PC-9 (cell line): Measurements from ENCODE around the gene CDH26. TPM values are rescaled to one million over a fixed set of nuclear protein-coding genes. Genes with fewer than 3 reads are reported as not detected.
A peak's percentile ranks its signal among the peaks of the same experiment; 100 is the strongest.

Experiments
- BruUV-seq: library from RNA; stranded (reverse); fragments of 400-500 nt; replicated peaks from 2 replicates; lab custom pipeline; 2021; lab: Mats Ljungman, UMichigan
- CTCF ChIA-PET: fragments of 300-600 bp; sonication (Branson Sonifier 250); formaldehyde crosslinking; loops from one replicate; lab custom pipeline; 2022; ENCODE audit warnings: antibody characterized with exemption; lab: Charles Lee
- POLR2A ChIA-PET: fragments of 300-600 bp; sonication (Branson Sonifier 250); formaldehyde crosslinking; loops from one replicate; lab custom pipeline; 2022; ENCODE audit warnings: antibody characterized with exemption; ENCODE audit not compliant: unreplicated experiment; lab: Charles Lee
- DNase-seq, 2 experiments: peaks; one replicate each; pipeline versions ENCODE4 v3.0.0 to v3.0.0-alpha.2; 2015 to 2022; ENCODE audit warnings: mixed read lengths in 1 of 2
- H2AFZ ChIP-seq: fragments of 200-600 bp; sonication (generic); 2 replicates; pipeline ENCODE4 v1.8.1; 2017; ENCODE audit warnings: antibody characterized with exemption
- H3F3A ChIP-seq: fragments of 200-600 bp; sonication (generic); 2 replicates; pipeline ENCODE4 v1.8.1; 2017; ENCODE audit warnings: antibody characterized with exemption, mild to moderate bottlenecking, low read depth; ENCODE audit not compliant: insufficient read depth
- H3K27ac ChIP-seq: fragments of 200-600 bp; sonication (generic); 2 replicates; pipeline ENCODE4 v1.6.1; 2016; ENCODE audit warnings: mixed run types
- H3K27me3 ChIP-seq: fragments of 200-600 bp; sonication (generic); 2 replicates; pipeline ENCODE4 v1.6.1; 2016; ENCODE audit warnings: low read depth, mixed run types; ENCODE audit not compliant: insufficient read depth
- H3K36me3 ChIP-seq: fragments of 200-600 bp; sonication (generic); 2 replicates; pipeline ENCODE4 v1.6.1; 2016; ENCODE audit warnings: low read depth, mixed run types
- H3K4me1 ChIP-seq: fragments of 200-600 bp; sonication (generic); replicated peaks from 2 replicates; pipeline ENCODE4 v1.6.1; 2016; ENCODE audit warnings: mixed run types; ENCODE audit not compliant: insufficient read depth
- H3K4me2 ChIP-seq: fragments of 200-600 bp; sonication (generic); 2 replicates; pipeline ENCODE4 v1.6.1; 2017; ENCODE audit warnings: mixed run types
- H3K4me3 ChIP-seq: fragments of 200-600 bp; sonication (generic); 2 replicates; pipeline ENCODE4 v1.6.1; 2016; ENCODE audit warnings: mixed run types
- H3K79me2 ChIP-seq: fragments of 200-600 bp; sonication (generic); 2 replicates; pipeline ENCODE4 v1.6.1; 2017; ENCODE audit warnings: low read depth, mixed run types
- H3K9me2 ChIP-seq: fragments of 200-600 bp; sonication (generic); 2 replicates; pipeline ENCODE4 v1.8.1; 2017; ENCODE audit warnings: mild to moderate bottlenecking; ENCODE audit not compliant: insufficient read depth
- H3K9me3 ChIP-seq: fragments of 200-600 bp; sonication (generic); 2 replicates; pipeline ENCODE4 v1.8.1; 2016; ENCODE audit warnings: low read depth; ENCODE audit not compliant: insufficient read depth
- H4K20me1 ChIP-seq: fragments of 200-600 bp; sonication (generic); 2 replicates; pipeline ENCODE4 v1.8.1; 2017; ENCODE audit not compliant: insufficient read depth
- EZH2 ChIP-seq: fragments of 200-600 bp; sonication (generic); IDR thresholded peaks from 2 replicates; pipeline ENCODE4 v1.8.0; 2017; ENCODE audit warnings: antibody characterized with exemption, low read depth
- intact Hi-C: fragments of 100-400 bp; cut with micrococcal nuclease; formaldehyde crosslinking; loops from one replicate; pipeline ENCODE4 v1.10.0; 2022; ENCODE audit not compliant: unreplicated experiment
- total RNA-seq: library from RNA; stranded (reverse); gene quantifications from 2 replicates; pipeline ENCODE4 v1.2.3, GENCODE V29; 2021
- TF ChIP-seq, protein P1 (sequence below): fragments of 200-600 bp; sonication (generic); conservative IDR thresholded peaks from 2 replicates; pipeline ENCODE4 v1.6.1; 2017; ENCODE audit warnings: mixed run types, antibody characterized with exemption, mild to moderate bottlenecking, moderate library complexity

The CDH26 gene
- total RNA-seq, 1 experiment from 2014 or later: 1.1 TPM

GRCh38 chr20:59971428-59971827 lies 13.2 kb downstream of the CDH26 start:
- CTCF ChIA-PET: interaction anchor here (0.6 kb wide), 1 partner anchor 16 kb away, joined by 4 read pairs; no protein-coding TSS in a partner anchor
- H3K79me2 ChIP-seq: no peaks in the 10 kb centered on the region
- H3K27me3 ChIP-seq: no peaks in the 10 kb centered on the region
- peaks cover 28% of the 10 kb centered on the region for H3F3A ChIP-seq
- intact Hi-C loops: no loop called here
- H3K36me3 ChIP-seq: no peaks in the 10 kb centered on the region
- peak overlapping the region; percentile 45 for H3K4me3 ChIP-seq
- POLR2A ChIA-PET: interaction anchor here (0.6 kb wide), 1 partner anchor 25 kb away, joined by 4 read pairs; no protein-coding TSS in a partner anchor
- H3K9me3 ChIP-seq: no peaks in the 10 kb centered on the region
- H3K4me1 ChIP-seq: peaks cover 52% of the 10 kb centered on the region
- H3K27ac ChIP-seq: peak overlapping the region; percentile 89
- no TSS peak for BruUV-seq
- H3K9me2 ChIP-seq: no peaks in the 10 kb centered on the region
- no peak for TF ChIP-seq EZH2
- TF ChIP-seq, protein P1, sequence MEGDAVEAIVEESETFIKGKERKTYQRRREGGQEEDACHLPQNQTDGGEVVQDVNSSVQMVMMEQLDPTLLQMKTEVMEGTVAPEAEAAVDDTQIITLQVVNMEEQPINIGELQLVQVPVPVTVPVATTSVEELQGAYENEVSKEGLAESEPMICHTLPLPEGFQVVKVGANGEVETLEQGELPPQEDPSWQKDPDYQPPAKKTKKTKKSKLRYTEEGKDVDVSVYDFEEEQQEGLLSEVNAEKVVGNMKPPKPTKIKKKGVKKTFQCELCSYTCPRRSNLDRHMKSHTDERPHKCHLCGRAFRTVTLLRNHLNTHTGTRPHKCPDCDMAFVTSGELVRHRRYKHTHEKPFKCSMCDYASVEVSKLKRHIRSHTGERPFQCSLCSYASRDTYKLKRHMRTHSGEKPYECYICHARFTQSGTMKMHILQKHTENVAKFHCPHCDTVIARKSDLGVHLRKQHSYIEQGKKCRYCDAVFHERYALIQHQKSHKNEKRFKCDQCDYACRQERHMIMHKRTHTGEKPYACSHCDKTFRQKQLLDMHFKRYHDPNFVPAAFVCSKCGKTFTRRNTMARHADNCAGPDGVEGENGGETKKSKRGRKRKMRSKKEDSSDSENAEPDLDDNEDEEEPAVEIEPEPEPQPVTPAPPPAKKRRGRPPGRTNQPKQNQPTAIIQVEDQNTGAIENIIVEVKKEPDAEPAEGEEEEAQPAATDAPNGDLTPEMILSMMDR: no peak
- H2AFZ ChIP-seq: no peak overlapping the region; the same call in 1 of the 2 replicates
- no peak for DNase-seq
- no peaks in the 10 kb centered on the region for H4K20me1 ChIP-seq
- H3K4me2 ChIP-seq: peak overlapping the region; percentile 77

- H3K27me3 ChIP-seq: no peaks in the 10 kb centered on the region
- no peaks in the 10 kb centered on the region for H4K20me1 ChIP-seq
- intact Hi-C loops: loop anchor here (1.0 kb wide), 1 partner anchor 22 kb away; no protein-coding TSS in a partner anchor
- DNase-seq: peak in 1 of 2 experiments; percentile 100
- H3K27ac ChIP-seq: peak overlapping the region; percentile 89
- H3K4me3 ChIP-seq: peak overlapping the region; percentile 45
- ChIA-PET POLR2A (interaction anchor here (0.6 kb wide), 1 partner anchor 26 kb away, joined by 4 read pairs; no protein-coding TSS in a partner anchor), CTCF (interaction anchor here (0.6 to 1.2 kb wide), 2 partner anchors 16 to 78 kb away, joined by 4 read pairs; no protein-coding TSS in a partner anchor)
- peak overlapping the region; percentile 14; the same call in 1 of the 2 replicates for H2AFZ ChIP-seq
- peak overlapping the region; percentile 77 for H3K4me2 ChIP-seq
- no peaks in the 10 kb centered on the region for H3K79me2 ChIP-seq
- H3K9me2 ChIP-seq: no peaks in the 10 kb centered on the region
- no peaks in the 10 kb centered on the region for H3K36me3 ChIP-seq
- TF ChIP-seq, protein P1: no peak
- TF ChIP-seq EZH2: no peak
- H3K9me3 ChIP-seq: no peaks in the 10 kb centered on the region
- H3K4me1 ChIP-seq: peaks cover 52% of the 10 kb centered on the region
- no TSS peak for BruUV-seq
- H3F3A ChIP-seq: peaks cover 28% of the 10 kb centered on the region
Observed at GRCh38 chr20:59972037-59972801, 14.0 kb downstream of the CDH26 start.

GRCh38 chr20:59976156-59976782 lies 18.0 kb downstream of the CDH26 start:
- no peak overlapping the region for H3K4me3 ChIP-seq
- TF ChIP-seq EZH2: no peak
- TF ChIP-seq, protein P1: no peak
- H3F3A ChIP-seq: peaks cover 23% of the 10 kb centered on the region
- POLR2A ChIA-PET: no interaction called here
- no peak overlapping the region for H3K27ac ChIP-seq
- BruUV-seq: no TSS peak
- H3K27me3 ChIP-seq: no peaks in the 10 kb centered on the region
- intact Hi-C loops: no loop called here
- peak in 1 of 2 experiments; percentile 17 for DNase-seq
- no peaks in the 10 kb centered on the region for H3K79me2 ChIP-seq
- H3K9me2 ChIP-seq: no peaks in the 10 kb centered on the region
- CTCF ChIA-PET: no interaction called here
- H4K20me1 ChIP-seq: no peaks in the 10 kb centered on the region
- H3K36me3 ChIP-seq: 0 out of 2 replicates have a peak, but pooled peaks cover 3% of the 10 kb centered on the region
- H2AFZ ChIP-seq: no peak overlapping the region
- H3K4me2 ChIP-seq: no peak overlapping the region
- no peaks in the 10 kb centered on the region for H3K9me3 ChIP-seq
- peaks cover 24% of the 10 kb centered on the region for H3K4me1 ChIP-seq
